NOMO-1 treated with dmso at 0.1 percent for 144 hours (cell line): ENCODE data around the gene NR2F1-AS1.
"Not testable (repeated sequence)": the region's sequence is repeated elsewhere in the genome, so short reads cannot be mapped to it uniquely, and the experiment has no call there.

Experiments used
- DNase-seq: peaks from one replicate; lab custom pipeline; 2025; ENCODE audit not compliant: unreplicated experiment; lab: John Stamatoyannopoulos, UW

The NR2F1-AS1 gene

DNA sequence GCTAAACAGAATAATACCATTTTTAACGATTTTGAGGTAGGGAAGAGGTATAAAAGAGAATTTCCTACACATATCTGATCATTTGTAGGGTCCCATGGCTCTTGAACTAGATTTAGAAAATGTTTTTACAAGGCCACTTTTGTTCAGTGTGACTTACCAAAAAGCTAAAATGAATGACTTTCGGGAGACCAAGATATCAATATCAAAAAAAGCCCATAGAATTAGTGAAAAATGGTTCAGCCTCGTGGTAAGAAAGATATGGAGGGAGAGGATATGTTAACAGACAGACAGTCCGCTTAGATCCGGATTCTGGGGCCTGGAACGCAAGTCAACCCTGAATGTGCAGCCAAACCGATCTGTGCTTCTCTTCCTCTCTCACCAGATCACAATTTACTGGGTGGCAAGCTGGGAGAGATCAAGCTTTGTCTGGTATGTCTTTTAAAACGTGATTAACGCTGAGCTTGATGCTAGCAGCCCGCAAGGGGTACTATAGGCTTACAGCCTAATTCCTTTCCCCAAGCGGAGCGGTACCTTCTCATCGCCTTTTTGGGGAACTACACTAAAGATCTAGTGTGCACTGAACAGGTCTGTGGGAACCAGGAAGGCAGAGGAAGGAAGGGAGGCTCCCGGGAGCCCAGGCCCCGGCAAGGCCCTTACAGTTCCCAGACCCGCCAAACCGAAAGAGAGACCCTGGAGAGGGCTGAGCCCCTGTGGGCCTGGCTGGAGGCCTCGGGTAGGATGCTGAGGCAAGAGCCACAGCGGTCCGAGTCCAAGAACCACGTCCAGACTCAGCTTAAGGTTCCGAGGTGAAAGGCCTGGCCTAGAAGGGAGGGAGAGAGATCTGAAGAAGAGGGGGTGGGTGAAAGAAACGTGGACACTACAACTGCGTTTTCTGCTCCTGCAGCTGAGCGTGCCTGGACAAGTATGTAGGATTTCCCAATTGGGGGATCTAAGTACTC lies 2.9 kb downstream of the NR2F1-AS1 start:
- no peak for DNase-seq

DNA sequence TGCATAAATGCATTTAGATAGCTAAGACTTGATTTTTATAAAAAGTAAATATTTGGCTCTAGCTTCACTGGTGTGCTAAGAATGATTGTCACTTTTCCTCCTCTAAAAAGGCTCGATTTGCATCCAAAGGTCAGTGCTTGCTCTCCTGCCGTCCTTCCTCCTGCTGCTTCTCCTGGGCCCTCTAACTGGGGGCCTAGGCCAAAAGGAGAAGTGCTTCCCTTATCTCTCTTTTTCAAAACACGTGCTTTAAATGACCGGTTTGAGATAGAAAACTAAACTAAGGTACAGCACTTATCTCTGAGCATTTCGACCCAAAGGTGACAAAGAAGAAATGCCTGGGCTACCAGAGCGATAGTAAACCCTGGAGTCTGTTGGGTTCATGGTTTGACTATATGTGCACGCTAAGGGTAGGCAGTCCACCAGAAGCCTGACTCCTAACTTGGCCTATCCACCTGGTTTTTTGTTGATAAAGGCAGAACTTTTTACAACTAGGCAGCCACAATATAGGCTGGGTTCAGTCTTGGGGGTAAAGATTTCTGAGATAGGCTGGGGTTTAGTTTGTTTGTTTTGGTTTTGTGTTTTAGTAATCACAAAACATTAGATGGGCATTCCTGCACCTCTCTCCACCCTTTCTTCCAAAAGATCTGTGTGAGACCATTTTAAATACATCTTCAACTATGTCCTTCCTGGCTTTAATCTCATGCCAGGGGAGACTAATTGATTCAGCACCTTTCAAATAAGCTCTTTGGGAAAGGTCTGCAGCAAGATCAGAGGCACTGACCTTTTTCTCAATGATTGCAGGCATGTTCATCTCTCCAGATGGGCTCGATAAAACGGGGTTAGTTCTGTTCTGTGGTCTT lies 3.8 kb downstream of the NR2F1-AS1 start:
- DNase-seq, result no peak

GRCh38 chr5:93575461-93576414 lies 5.3 kb downstream of the NR2F1-AS1 start:
- DNase-seq, result no peak

- no peak for DNase-seq
These were observed 6.3 kb downstream of the NR2F1-AS1 start for GRCh38 chr5:93574491-93575305.

DNA sequence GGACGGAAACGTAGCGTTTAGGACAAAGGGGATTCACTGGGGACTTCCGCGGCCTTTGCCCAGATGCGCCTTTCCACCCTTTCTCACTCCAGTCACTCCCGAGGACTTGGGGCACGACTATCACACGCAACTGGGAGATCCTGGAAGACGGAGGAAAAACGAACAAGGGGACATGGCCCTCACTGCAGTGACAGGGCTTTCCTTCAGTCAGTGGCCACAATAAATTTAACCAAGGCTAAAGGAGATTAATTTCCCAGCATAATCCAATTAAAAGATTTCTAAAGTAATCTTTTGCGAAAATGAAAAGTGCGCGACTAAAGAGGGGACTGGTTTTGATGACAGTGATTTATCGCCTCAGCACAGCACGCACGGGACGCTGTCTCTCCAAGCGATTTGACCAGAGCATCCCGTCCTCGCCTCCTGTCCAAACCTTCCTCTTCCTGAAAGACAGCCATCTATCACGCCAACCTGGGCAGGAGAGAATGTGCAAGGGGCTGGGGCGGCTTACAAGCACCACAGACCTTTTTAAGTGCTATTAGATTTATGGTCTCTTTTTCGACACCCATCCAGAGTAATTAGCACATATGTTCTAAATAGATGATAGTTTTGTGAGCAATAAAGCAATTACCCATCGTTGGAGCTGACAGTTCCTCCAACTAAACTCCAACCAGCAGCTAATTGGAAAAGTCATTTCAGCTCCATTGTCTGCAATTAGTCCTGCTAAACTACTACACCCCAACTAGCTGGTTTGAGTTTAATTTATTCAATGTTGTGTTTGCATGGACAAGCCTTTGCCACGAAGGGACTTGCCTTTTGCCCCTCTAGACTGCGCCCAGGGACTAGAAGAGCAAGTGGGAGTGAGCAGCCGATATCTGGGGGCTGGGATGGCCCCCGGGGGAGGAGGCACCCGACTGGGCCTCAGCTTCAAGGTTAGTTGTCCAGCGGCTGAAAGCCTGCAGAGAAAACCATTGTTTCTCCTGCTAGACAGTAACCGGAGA lies 7.4 kb downstream of the NR2F1-AS1 start:
- DNase-seq, result no peak

DNA sequence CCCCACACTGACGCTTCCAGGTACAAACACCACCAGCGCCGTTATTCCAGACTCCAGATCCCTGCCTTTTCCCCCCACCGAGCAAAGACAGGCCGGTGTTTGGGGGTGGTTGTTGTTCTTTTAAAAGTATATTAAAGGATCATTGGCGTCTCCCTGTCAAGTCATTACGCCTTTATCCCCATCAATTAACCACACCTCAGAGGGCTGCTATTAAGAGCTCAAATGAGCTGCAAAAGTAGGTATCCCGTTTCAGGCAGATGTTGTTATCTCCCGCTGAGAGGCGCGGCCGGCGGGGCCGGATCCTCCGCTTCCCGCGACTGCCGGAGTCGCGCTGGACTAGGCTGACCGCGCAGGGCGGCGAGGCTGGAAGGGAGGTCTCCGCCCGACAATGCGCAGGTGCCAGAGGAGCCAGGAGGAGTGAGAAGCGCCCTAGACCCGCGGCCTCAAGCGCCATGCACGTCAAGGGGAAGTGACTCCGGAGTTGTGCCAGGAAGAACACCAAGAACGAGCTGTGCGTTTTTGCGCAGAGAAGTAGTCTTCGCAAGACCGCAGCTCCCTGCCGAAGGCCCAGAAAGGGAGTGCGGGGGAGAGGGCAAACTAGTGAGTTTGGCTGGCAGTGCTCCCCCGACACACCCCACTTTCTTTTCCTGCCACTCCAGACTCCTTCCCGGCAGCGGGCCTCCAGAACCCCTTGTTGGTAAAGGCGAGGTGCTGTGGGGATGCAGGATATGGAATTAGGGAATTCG lies 8.2 kb downstream of the NR2F1-AS1 start:
- DNase-seq, result no peak

DNA sequence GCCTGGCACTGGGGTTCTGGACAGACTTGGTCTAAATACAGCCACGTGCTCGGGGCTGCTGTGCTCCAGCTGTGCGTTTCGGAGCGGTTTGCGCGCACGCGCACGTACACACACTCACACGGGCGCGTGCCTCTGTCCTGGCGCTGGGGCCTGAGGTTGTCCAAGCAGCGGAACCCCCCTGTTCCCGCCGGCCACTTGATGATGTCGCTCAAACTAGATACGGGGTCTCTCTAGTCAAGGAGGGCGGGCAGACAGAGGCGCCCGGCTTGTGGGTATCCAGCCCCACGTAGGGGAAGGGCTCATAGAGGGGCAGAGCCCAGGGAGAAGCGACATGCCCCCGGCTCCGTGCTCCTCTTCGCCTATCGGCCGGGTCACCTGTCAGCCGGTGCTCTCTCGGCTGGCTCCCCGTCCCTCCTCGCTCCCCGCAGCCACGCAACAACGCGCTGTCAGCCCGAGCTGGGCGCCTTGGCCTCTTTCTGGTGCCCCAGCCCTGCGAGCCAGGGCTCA lies 8.9 kb downstream of the NR2F1-AS1 start:
- no peak for DNase-seq

DNA sequence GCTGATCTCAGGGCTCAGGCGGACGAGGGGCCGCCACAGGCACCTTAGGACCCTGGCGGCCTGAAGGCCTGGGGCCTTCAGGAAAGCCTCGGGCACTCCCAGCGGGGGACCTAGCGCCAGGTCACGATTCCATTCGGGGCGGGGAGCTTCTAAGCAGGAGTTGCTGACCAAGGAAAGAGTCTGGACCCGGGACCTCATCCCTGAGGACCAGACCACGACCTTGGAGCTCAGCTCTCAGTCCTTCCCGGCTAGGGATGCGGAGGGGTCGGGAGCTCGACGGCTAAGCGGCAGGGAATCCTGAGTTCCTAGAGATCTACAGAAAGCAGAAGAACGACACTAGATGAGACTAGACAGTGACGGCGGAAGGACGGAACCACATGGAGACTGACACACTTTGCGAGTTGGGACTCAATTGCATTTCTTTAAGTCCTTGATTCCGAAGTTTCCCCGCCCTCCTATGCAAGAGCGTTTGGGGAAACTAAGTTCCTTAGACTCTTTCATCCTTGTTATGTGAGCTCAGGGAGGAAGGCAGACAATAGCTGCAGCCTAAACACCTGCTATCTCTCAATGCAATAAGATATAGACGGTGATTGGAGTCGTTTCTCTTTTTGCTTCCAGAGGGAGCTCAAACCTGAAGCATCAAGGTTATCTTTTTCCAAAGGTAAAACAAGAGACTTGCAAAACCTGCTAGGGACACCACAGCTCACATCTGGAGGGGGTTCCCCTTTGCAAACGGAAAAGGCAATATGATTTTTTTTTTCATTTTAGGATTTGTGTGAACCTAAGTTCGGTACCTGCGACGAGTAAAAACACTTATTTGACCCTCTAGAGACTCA lies 9.7 kb downstream of the NR2F1-AS1 start:
- no peak for DNase-seq

DNA sequence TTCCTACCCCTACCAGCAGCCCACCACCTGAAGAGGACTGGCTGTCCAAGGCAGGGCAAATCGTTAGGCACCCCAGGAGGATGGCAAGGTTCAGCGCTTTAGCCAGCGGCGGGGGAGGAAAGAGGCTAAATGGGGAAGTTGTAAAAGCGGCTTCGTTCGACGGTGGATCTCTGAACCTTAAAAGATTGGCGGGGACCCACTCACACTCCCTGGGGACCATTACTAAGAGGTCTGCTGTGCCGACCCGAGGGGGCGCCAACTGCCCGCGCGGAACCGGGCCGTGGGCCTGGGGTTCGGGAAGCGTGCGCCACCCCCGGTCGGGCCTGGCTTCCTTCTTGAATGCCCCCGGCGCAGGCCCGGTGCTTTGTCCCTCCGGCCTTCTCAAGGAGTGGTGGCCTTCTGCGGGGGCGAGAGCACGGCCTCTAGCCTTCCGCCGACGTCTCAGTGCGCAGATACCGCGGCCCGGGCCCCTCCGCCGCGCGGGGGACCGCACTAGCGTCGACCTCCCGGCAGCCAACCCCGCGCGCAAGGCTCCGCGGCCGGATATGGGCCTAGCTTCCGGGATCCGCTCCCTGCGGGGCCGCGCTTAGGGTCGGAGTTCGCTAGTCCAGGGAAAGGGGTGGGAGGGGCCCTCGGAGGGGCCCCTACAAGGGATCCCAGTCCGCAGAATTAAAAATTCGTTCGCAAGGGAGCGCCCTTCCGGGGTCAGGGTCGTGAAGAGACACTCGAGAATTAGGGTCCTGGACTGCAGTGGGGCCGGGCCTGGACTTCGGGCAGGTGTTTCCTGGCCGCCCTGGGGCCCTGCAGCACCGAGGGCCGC lies 10.5 kb downstream of the NR2F1-AS1 start:
- DNase-seq, result no peak

- no peak for DNase-seq
These were observed 11.5 kb downstream of the NR2F1-AS1 start for GRCh38 chr5:93569300-93570160.

- DNase-seq, result no peak
These were observed 13.6 kb downstream of the NR2F1-AS1 start for GRCh38 chr5:93567424-93567823.

GRCh38 chr5:93566091-93566490 lies 14.9 kb downstream of the NR2F1-AS1 start:
- no peak for DNase-seq

DNA sequence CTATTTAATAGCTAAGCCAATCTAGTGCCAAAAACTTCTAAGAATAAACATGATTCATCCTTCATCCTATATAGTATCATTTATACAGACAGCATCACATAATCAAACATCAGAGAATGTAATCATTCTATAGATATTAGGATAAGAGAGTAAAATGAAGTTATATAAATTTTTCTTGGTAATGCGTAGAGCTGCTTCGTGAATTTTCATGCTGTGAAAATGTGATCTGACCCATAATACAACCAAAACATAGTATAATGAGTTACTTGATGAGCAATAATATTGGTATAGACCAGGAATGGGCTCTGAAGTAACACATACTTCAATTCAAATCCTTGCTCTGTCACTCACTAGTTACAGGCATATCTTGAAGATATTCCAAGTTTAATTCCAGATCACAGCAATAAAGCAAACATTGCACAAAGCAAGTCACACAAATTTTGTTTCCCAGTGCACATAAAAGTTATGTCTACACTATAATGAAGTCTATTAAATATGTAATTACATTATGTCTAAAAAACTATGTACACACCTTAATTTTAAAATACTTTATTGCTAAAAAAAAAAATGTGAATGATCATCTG lies 23.9 kb downstream of the NR2F1-AS1 start:
- DNase-seq, result no peak

DNA sequence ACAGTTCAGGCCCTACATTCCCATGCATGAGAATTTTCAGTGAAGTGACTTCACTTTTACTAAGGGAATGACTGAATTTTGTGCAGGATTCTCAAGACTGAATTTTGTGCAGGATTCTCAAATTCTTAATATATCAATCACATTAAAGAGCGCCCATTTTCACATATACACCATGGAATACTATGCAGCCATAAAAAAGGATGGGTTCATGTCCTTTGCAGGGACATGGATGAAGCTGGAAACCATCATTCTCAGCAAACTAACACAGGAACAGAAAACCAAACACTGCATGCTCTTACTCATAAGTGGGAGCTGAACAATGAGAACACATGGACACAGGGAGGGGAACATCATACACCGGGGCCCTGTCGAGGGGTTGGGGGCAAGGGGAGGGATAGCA lies 31.4 kb downstream of the NR2F1-AS1 start:
- not testable (repeated sequence) for DNase-seq

- DNase-seq, result no peak
These were observed 35.1 kb downstream of the NR2F1-AS1 start for GRCh38 chr5:93545872-93546271.
